GM18951 (cell line): ENCODE measurements around the gene ARHGEF10L.

Source experiments
- POLR2A ChIP-seq: IDR thresholded peaks from 4 replicates; pipeline ENCODE4 v1.6.1; 2011; ENCODE audit warnings: mild to moderate bottlenecking; ENCODE audit not compliant: insufficient read length, insufficient read depth; ENCODE audit errors: extremely low read depth
- in situ Hi-C: fragments of 300-500 bp; cut with MboI; formaldehyde crosslinking; loops from one replicate; pipeline ENCODE4 v1.12.0; 2022; ENCODE audit warnings: low sequenced_read_pairs, mixed read lengths, inconsistent platforms; ENCODE audit not compliant: unreplicated experiment

ARHGEF10L gene

DNA sequence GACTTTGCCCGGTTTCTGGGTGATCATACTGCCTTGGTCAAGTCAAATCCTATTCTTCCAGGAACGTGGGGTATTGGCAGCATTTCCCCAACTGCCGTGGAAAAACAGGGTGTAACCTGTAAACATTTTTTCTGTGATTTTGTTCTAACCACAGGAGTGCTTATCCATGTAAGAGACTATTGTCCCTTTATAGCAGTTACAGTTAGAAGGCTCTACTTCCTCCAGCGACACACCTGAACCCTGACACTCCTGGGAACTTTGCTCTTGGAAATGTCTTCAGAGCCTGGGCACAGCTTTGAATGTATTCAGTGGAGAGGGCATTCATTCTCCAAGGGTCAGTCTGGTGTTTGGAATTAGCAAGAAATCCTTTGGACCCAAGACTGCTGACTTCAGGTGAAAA is 26.4 kb upstream of the ARHGEF10L start:
- in situ Hi-C loops: no loop called here
- TF ChIP-seq POLR2A: no peak

DNA sequence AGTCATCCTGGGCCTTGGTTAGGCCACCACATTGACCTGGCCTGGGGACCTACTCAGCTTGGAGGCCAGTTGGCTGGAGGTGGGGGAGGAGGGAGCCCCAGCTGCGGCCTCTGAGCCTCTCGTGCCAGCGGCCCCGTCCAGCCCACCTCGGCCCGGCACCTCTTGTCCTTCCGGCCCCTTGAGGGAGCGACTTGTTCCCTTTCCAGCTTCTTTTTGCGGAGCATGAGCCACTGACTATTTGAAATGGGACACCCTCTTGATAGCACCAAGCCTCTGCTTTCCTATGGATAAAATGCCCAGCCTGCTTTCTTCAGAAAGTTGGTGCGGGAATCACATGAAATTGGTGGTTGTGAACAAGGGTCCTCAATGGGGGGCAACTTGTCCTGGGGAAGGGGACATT is 24.7 kb upstream of the ARHGEF10L start:
- no peak for TF ChIP-seq POLR2A
- in situ Hi-C loops: no loop called here

DNA sequence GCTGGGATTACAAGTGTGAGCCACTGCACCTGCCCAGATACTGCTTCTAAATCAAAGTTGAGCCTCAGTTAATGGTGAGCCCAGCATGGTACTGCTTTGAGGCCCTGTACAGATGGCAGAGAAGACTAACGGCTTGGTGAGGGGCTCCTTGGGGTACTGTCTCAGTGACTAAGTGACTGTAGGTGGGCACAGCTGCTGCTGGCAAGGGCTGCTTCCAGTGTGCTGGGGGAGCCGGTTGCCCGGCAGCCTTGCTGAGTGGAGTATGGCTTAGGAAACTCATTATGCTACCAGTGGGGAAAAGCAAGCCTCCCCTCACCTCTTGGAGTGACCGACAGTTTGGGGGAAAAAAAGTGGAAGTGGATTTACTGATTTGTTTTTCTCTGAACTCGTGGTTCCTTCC is 23.6 kb upstream of the ARHGEF10L start:
- in situ Hi-C loops: no loop called here
- no peak for TF ChIP-seq POLR2A

DNA sequence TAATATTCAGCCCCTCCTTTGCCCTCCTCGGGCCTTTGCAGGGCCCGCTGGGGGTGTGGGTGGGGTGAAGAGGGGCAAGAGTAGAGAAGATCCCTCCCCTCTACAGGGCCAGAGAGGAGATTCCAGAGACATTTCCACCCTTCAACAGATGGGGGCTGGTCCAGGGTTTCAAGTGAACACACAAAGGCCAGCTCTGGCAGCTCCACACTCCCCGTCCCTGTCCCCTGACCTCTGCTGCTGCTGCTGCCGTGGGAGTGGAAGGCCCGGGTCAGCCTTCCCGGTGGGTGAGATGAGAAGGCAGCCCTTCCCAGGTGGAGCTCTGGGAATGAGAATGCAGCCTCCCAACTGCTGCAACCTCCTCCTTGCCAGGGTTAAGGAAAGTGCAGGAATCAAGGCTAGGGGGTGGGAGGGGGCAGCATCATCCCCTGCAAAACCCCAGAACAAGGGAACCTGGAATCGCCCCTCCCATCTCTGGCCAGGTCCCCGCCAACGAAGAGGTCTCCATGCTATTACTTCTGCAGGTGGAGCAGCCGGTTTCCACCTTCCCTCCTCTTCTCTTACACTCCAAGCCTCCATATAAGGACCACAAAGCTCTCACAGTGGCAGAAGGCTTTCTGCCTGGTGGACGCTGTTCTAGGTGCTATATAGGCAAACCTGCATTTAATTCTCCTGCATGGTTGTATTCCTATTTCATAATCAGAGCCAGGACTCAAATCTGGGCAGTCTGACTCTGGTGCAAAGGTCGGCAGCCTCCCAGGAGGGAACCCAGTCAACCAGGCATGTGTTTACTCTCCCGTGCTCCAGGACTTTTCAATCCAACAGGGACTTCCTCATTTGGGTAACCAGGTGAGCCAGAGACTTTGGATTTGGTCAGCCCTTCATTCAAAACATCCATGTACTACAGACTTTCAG is 22.9 kb upstream of the ARHGEF10L start:
- no peak for TF ChIP-seq POLR2A
- in situ Hi-C loops: no loop called here

DNA sequence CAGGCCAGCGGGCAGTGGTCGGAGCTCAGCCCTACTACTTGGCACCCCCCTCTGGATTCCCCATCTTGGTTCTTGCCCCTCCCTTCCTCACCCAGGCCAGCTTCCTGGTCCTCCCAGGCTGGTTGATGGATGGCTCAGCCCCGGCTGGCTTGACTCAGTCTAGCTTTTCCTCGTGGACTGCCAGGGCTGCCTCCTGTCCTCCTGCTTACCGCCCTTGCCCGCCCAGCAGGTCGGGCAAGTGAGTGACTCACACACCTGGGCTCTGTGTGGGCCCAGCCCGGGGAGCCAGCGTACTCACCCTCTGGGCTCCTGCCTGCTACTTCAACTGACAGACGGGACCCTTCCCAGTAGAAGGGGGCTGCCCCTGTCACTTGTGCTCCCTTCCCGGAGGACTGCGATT is 19.5 kb upstream of the ARHGEF10L start:
- in situ Hi-C loops: no loop called here

DNA sequence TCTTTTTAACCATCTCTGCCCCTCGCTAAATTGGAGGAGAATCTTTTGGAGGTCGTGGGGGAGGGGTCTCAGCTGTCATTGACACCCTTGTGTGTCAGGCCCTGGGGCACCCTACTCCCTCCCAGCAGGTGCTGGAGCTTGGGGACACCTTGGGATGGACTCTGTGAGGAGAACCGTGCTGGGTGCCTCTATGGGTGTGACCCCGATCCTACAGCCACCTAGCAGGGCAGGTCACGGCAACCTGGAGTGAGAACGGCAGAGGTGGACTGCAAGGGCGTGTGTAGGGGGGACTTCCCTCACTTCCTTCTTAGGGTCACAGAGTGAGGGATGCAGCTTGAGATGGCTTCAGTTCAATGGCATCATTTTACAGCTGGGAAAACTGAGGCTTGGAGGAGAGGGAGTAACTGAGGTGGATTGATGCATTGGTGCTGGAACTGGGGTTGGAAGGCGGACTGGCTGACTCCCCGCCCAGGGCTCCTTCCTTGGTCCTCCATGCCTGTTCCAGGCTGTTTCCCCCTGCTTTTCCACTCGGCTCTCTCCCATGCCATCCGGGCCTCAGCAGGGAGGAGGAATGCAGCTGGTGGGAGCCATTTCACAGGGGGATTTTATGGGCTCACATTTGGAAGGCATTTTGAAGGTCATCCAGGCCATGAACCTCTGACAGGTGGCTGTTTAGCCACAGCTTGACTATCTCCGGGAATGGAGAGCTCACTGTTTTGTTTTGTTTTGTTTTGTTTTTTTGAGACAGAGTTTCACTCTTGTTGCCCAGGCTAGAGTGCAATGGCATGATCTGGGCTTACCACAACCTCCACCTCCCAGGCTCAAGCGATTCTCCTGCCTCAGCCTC is 18.8 kb upstream of the ARHGEF10L start:
- in situ Hi-C loops: no loop called here
- TF ChIP-seq POLR2A: no peak

More for the DNA sequence above, 19.5 kb upstream of the ARHGEF10L start:
- no peak for TF ChIP-seq POLR2A

DNA sequence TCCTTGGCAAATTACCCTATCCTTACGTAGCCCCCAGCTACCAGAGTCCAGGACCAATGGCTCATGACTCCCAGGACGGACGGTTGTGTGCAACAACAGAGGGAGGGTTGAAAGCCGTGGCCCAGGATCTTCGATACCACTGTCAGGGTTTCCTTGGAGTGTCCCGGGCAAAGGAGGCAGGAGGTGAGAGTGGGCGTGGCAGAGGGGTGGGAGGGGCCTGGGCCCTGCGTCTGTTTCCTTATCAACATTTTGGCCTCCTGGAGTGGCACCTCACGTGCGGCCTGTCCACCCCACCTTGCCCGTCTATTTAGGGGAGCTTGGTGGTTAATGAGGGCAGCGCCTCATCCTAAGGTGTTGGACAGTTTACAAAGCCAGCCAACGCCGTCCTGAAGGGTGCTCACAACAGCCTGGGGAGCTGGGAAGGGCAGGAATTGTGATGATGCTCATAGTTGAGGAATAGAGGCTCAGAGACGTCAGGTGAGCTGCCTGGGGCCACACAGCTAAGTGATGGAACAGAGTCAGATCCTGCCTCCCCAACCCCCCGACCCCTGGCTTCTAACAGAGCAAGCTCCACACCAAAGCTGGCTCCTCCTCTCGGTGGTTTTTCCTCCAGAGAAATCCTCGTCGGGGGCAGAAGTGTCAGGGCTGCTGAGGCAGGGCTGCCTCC is 17.4 kb upstream of the ARHGEF10L start:
- no peak for TF ChIP-seq POLR2A
- in situ Hi-C loops: no loop called here

DNA sequence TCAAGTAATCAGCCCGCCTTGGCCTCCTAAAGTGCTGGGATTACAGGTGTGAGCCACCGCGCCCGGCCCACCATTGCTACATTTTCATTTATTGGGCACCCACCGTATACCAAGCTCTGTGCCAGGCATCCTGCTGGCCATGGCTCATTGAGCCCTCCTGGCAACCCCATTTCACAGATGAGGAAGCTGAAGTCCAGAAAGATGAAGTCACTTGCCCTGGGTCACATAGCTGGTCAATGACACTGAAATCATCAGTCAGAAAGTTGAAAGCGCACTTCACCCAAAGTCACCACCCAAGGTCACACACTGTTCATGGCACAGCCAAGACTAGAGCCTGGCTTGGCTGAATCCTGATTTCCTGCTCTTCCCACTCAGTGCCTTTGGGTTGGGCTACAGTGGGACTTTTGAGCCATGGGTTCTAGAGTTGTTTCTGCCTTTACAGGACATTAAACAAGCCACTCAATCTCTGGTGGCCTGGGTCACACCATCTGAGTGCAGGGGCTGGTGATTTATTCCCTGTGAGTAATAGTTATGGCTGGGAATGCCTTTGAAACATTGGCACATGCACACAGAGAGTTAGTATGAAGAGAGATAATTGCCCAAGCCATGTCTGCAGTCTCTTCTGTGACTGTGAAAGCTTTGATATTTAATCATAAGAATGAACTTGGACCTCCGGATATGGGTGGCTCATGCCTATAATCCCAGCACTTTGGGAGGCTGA is 16.0 kb upstream of the ARHGEF10L start:
- in situ Hi-C loops: no loop called here
- TF ChIP-seq POLR2A: no peak

DNA sequence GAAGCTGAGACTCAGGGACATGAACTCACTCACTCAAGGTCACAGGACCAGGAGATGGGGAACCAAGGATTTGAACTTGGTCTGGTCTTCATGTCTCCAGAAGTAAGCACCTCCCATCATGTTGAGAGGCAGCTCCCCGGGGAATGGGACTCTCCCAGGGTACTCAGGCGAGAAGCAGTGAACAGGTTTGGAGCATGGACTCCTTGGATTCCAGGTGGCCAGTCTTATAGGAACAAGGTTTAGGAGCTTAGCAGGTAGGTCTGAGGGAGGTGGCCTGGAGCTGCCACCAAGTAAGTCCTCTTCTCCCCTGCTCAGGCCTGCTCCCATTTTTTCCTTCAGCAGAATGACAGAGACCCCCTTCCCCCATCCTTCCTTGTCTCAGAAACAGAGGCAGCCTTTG is 14.9 kb upstream of the ARHGEF10L start:
- no peak for TF ChIP-seq POLR2A
- in situ Hi-C loops: no loop called here

DNA sequence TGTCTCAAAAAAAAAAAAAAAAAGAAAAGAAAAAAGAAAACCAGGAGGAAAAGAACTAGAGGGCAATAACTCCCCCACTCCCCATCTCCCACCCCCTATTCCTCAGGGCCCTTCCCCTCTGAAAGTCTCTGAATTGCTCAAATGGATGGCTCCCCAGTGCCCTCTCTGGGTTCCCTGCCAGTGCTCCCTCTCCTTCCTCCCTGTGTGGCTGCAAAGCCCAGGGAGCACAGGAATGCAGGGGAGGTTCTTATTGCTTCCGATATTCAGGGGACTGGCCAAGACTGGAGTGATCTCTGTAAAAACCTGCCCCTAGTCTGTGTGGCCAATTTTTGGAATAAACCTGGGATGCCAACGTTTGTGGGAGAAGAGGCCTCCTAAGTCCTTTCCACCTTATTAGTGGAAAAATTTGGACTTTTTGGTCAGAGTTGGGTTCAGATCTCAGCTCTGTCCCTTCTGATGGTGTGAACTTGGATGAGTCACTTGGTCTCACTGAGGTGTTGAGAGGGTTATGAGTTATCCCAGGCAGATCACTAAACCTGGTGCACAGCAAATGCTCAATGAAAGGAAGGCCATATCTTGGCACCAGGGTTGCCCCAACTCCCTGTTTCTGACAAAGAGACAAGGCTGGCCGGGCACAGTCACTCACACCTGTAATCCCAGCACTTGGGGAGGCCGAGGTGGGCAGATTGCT is 13.4 kb upstream of the ARHGEF10L start:
- in situ Hi-C loops: no loop called here
- no peak for TF ChIP-seq POLR2A

DNA sequence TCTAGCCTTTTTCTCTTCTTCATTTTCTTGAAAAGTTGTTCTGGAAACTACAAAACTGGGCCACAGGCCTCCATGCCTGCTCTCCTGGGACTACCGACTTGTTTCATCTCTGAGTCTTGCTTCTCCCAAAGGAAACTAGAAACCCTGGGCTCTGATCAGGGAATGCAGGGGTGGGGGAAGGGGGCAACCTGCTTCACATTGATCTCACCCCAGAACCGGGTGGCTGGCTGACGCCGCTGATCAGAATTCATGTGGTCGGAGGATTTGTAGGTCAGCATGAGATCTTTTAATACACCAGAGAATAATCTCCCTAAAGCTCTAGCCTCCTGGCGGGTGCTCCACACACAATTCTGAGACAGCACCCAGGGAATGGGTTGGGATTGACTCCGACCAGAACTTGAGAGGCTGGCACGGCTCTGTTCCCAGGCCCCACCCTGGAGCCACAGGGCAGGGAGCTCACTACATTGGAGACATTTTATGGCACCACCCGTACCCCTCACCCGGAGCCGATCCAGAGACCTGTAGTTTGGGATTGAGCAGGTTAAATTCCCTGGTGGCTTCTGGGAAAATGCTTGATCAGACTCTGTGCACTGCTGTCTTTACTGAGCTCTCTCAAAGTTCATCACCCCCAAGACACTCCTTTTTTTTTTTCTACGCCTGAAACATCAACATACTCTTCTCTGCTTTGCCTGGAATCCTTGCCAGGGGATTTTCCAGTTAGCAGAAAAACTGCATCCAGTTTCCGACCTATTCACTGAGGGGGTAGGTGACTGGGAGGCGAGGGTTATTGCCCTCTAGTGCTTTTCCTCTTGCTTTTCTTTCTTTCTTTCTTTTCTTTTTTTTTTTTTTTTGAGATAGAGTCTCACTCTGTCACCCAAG is 12.2 kb upstream of the ARHGEF10L start:
- no peak for TF ChIP-seq POLR2A
- in situ Hi-C loops: no loop called here
